ENCODE data around the gene SYNPR.

Gene SYNPR

DNA sequence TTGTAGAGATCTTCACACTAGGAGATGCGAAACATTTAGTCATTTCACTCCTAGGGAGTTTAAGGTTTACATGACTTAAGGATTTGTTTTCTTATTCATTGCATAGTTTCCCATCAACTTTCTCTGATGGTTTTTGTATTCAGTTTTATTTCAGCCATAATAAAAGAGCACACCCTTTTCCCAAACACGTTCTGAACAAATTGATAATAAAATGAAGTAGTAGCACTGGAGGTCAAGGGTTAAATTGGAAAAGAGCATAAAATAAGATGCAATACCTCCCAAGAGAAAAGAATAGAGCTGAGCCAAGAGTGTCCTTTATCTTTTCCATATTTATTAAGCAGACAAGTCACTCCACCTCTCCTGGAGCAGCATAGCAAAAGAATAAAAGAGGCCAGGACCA lies 104.9 kb downstream of the SYNPR start:
- TF ChIP-seq EZH2 (IDR thresholded peaks at IDR 0.05; ENCODE audit: borderline replicate concordance, low read depth, low read length, severe bottlenecking), result no peak
- no peak for TF ChIP-seq CTCF (IDR thresholded peaks at IDR 0.05; ENCODE audit: borderline replicate concordance, extremely low read depth, low read length, poor library complexity, severe bottlenecking)
- H3K9ac ChIP-seq (ENCODE audit: low read depth, low read length), result no peak overlapping the region
- H4K20me1 ChIP-seq (ENCODE audit: insufficient read depth, low read length), result no peaks in the 10 kb centered on the region
- no peak overlapping the region for H3K4me3 ChIP-seq (ENCODE audit: low read depth in 1 of 2, low read length in 2 of 2)
- H3K4me1 ChIP-seq (ENCODE audit: insufficient read depth, low read length), result no peaks in the 10 kb centered on the region
- no peaks in the 10 kb centered on the region for H3K36me3 ChIP-seq (ENCODE audit: insufficient read depth, low read length)
- no peaks in the 10 kb centered on the region for H3K27me3 ChIP-seq (ENCODE audit: insufficient read depth, low read length, poor library complexity)
- no peak for ATAC-seq (ENCODE audit: insufficient read depth, low read depth)
- no peak overlapping the region for H3K4me2 ChIP-seq (ENCODE audit: insufficient read depth, low read length)
- H2AFZ ChIP-seq (ENCODE audit: low read depth, low read length), result no peak overlapping the region
- H3K9me3 ChIP-seq (ENCODE audit: insufficient read depth, low read length, severe bottlenecking), result no peaks in the 10 kb centered on the region
- no peak for DNase-seq
- no peak overlapping the region for H3K27ac ChIP-seq (ENCODE audit: low read length)
- no peaks in the 10 kb centered on the region for H3K79me2 ChIP-seq (ENCODE audit: insufficient read depth, low read length)

DNA sequence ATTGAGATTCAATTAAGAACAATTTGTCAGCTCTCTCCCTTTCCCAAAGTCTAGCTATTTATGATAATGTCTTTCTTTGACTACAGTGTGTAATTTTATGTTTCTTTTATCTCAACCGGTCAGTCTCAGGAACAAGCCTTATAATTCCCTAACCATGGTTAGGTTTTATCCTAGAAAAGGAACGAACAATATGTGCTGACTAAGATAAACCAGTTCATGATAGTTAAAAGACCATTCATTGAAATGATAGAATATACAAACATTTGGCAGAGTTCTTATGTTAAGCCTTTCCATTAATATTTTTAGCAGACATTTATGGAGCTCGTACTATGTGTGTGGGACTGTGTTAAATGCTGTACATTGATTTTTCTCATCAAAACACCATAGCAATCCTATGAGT lies 106.3 kb downstream of the SYNPR start:
- Histone ChIP-seq H3K9me3 (ENCODE audit: insufficient read depth, low read length, severe bottlenecking) (no peaks in the 10 kb centered on the region), H3K27me3 (ENCODE audit: insufficient read depth, low read length, poor library complexity) (no peaks in the 10 kb centered on the region), H4K20me1 (ENCODE audit: insufficient read depth, low read length) (no peaks in the 10 kb centered on the region), H3K27ac (ENCODE audit: low read length) (no peak overlapping the region), H3K36me3 (ENCODE audit: insufficient read depth, low read length) (no peaks in the 10 kb centered on the region), H3K9ac (ENCODE audit: low read depth, low read length) (no peak overlapping the region), H3K4me2 (ENCODE audit: insufficient read depth, low read length) (no peak overlapping the region), H3K4me1 (ENCODE audit: insufficient read depth, low read length) (no peaks in the 10 kb centered on the region), H3K4me3 (ENCODE audit: low read depth in 1 of 2, low read length in 2 of 2) (no peak overlapping the region), H3K79me2 (ENCODE audit: insufficient read depth, low read length) (no peaks in the 10 kb centered on the region), H2AFZ (ENCODE audit: low read depth, low read length) (no peak overlapping the region)
- no peak for DNase-seq
- TF ChIP-seq EZH2 (IDR thresholded peaks at IDR 0.05; ENCODE audit: borderline replicate concordance, low read depth, low read length, severe bottlenecking) (no peak), CTCF (IDR thresholded peaks at IDR 0.05; ENCODE audit: borderline replicate concordance, extremely low read depth, low read length, poor library complexity, severe bottlenecking) (no peak)
- no peak for ATAC-seq (ENCODE audit: insufficient read depth, low read depth)

DNA sequence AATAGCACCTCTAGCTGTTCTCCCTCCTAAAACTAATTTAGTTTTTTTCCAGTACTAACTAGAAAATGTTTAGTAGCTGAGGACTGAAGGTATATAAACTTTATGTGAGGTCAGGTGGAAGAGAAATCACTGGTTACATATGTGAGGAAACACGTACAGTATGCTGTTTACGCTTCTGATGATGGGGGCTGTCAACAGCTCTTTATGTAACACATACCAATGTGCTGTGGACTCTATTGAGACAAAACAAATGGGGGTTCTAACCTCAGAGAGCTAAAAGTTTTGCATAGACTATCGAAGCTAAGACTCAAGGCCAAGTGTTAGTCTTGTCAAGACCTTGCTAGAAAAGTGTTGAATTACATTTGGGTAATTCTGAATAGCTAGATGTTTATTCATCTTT lies 107.5 kb downstream of the SYNPR start:
- no peak overlapping the region for H2AFZ ChIP-seq (ENCODE audit: low read depth, low read length)
- no peak overlapping the region for H3K9ac ChIP-seq (ENCODE audit: low read depth, low read length)
- no peaks in the 10 kb centered on the region for H3K4me1 ChIP-seq (ENCODE audit: insufficient read depth, low read length)
- TF ChIP-seq CTCF (IDR thresholded peaks at IDR 0.05; ENCODE audit: borderline replicate concordance, extremely low read depth, low read length, poor library complexity, severe bottlenecking) (no peak), EZH2 (IDR thresholded peaks at IDR 0.05; ENCODE audit: borderline replicate concordance, low read depth, low read length, severe bottlenecking) (no peak)
- H4K20me1 ChIP-seq (ENCODE audit: insufficient read depth, low read length), result no peaks in the 10 kb centered on the region
- no peak overlapping the region for H3K27ac ChIP-seq (ENCODE audit: low read length)
- H3K4me2 ChIP-seq (ENCODE audit: insufficient read depth, low read length), result no peak overlapping the region
- no peaks in the 10 kb centered on the region for H3K79me2 ChIP-seq (ENCODE audit: insufficient read depth, low read length)
- no peak for DNase-seq
- H3K36me3 ChIP-seq (ENCODE audit: insufficient read depth, low read length), result no peaks in the 10 kb centered on the region
- no peak overlapping the region for H3K4me3 ChIP-seq (ENCODE audit: low read depth in 1 of 2, low read length in 2 of 2)
- no peaks in the 10 kb centered on the region for H3K27me3 ChIP-seq (ENCODE audit: insufficient read depth, low read length, poor library complexity)
- no peak for ATAC-seq (ENCODE audit: insufficient read depth, low read depth)
- H3K9me3 ChIP-seq (ENCODE audit: insufficient read depth, low read length, severe bottlenecking), result no peaks in the 10 kb centered on the region

DNA sequence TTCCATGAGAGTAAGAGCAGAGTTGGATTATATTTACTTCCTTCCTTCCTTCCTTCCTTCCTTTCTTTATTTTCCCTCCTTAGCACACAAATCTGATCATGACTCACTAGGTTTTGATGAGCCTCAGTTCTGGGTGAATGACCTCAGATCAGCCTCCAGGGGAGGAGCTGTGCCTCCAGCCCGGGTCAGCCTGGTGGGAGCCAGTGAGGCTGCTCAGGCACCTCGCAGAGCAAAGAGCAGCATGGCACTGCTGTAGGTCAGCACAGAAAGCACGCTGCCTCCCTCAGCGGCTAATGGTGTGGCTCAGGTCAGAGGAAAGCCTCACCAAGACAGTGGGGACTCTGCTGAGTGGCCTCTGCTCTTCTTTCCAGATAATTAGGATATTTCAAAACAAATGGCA lies 108.5 kb downstream of the SYNPR start:
- Histone ChIP-seq H3K4me1 (ENCODE audit: insufficient read depth, low read length) (no peaks in the 10 kb centered on the region), H3K27me3 (ENCODE audit: insufficient read depth, low read length, poor library complexity) (no peaks in the 10 kb centered on the region), H3K4me2 (ENCODE audit: insufficient read depth, low read length) (no peak overlapping the region), H3K4me3 (ENCODE audit: low read depth in 1 of 2, low read length in 2 of 2) (no peak overlapping the region), H3K9ac (ENCODE audit: low read depth, low read length) (no peak overlapping the region), H3K79me2 (ENCODE audit: insufficient read depth, low read length) (no peaks in the 10 kb centered on the region), H4K20me1 (ENCODE audit: insufficient read depth, low read length) (no peaks in the 10 kb centered on the region), H3K36me3 (ENCODE audit: insufficient read depth, low read length) (no peaks in the 10 kb centered on the region), H3K27ac (ENCODE audit: low read length) (no peak overlapping the region), H3K9me3 (ENCODE audit: insufficient read depth, low read length, severe bottlenecking) (no peaks in the 10 kb centered on the region), H2AFZ (ENCODE audit: low read depth, low read length) (no peak overlapping the region)
- DNase-seq (no peak), ATAC-seq (ENCODE audit: insufficient read depth, low read depth) (no peak)
- TF ChIP-seq EZH2 (IDR thresholded peaks at IDR 0.05; ENCODE audit: borderline replicate concordance, low read depth, low read length, severe bottlenecking) (no peak), CTCF (IDR thresholded peaks at IDR 0.05; ENCODE audit: borderline replicate concordance, extremely low read depth, low read length, poor library complexity, severe bottlenecking) (no peak)
